Calu3 (cell line): ENCODE measurements around the gene RASSF4. TPM values are rescaled to one million over a fixed set of nuclear protein-coding genes. Genes with fewer than 3 reads are reported as not detected.

Experiments
- BruUV-seq: library from RNA; stranded (reverse); fragments of 400-500 nt; replicated peaks from 2 replicates; lab custom pipeline; 2021; lab: Mats Ljungman, UMichigan
- CTCF ChIA-PET: fragments of 300-600 bp; sonication (Branson Sonifier 250); formaldehyde crosslinking; loops from one replicate; lab custom pipeline; 2022; ENCODE audit warnings: antibody characterized with exemption; lab: Charles Lee
- DNase-seq: peaks from one replicate; pipeline ENCODE4 v3.0.0; 2022
- H3K27ac Mint-ChIP-seq: one replicate; pipeline ENCODE4 v1.8.0; 2022; ENCODE audit warnings: mixed read lengths; ENCODE audit not compliant: unreplicated experiment
- H3K27me3 Mint-ChIP-seq: one replicate; pipeline ENCODE4 v1.8.0; 2022; ENCODE audit warnings: mixed read lengths; ENCODE audit not compliant: unreplicated experiment
- H3K36me3 Mint-ChIP-seq: one replicate; pipeline ENCODE4 v1.8.0; 2022; ENCODE audit warnings: mild to moderate bottlenecking, moderate library complexity, mixed read lengths; ENCODE audit not compliant: insufficient read depth, unreplicated experiment
- H3K4me1 Mint-ChIP-seq: one replicate; pipeline ENCODE4 v1.8.0; 2022; ENCODE audit warnings: mild to moderate bottlenecking, low read depth, mixed read lengths; ENCODE audit not compliant: unreplicated experiment
- H3K4me3 Mint-ChIP-seq: one replicate; pipeline ENCODE4 v1.8.0; 2022; ENCODE audit warnings: mild to moderate bottlenecking, low read depth, moderate library complexity, mixed read lengths; ENCODE audit not compliant: unreplicated experiment
- H3K9me3 Mint-ChIP-seq: one replicate; pipeline ENCODE4 v1.8.0; 2022; ENCODE audit warnings: low read depth, mixed read lengths; ENCODE audit not compliant: unreplicated experiment
- intact Hi-C: fragments of 100-400 bp; cut with micrococcal nuclease; formaldehyde crosslinking; loops from one replicate; pipeline ENCODE4 v1.10.0; 2022; ENCODE audit not compliant: unreplicated experiment
- total RNA-seq: library from RNA; stranded (reverse); gene quantifications from 2 replicates; pipeline ENCODE4 v1.2.3, GENCODE V29; 2022
- TF ChIP-seq, protein P1 (sequence below): fragments of 200-600 bp; IDR thresholded peaks from one replicate; pipeline ENCODE4 v1.8.0; 2022; ENCODE audit warnings: antibody characterized with exemption; ENCODE audit not compliant: unreplicated experiment

The RASSF4 gene
- total RNA-seq, 1 experiment from 2014 or later, result 2.2 TPM

DNA sequence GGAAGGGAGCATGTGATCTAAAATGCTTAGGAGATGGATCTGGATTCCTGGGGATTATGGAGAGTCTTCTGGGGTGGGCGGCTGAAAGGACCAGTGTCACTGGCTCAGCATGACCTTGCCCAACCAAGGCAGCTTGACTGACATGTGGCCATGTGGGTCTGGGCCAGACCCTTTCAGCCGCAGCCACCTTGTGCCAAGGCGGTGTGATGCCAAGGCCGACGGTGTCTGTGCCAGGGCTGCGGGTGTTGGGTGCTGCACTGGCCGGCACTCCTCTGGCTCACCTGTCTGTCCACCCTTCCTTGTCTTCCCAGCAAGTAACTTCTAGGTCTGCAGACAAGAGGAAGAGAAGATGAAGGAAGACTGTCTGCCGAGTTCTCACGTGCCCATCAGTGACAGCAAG lies 10.3 kb downstream of the RASSF4 start:
- TF ChIP-seq, protein P1, sequence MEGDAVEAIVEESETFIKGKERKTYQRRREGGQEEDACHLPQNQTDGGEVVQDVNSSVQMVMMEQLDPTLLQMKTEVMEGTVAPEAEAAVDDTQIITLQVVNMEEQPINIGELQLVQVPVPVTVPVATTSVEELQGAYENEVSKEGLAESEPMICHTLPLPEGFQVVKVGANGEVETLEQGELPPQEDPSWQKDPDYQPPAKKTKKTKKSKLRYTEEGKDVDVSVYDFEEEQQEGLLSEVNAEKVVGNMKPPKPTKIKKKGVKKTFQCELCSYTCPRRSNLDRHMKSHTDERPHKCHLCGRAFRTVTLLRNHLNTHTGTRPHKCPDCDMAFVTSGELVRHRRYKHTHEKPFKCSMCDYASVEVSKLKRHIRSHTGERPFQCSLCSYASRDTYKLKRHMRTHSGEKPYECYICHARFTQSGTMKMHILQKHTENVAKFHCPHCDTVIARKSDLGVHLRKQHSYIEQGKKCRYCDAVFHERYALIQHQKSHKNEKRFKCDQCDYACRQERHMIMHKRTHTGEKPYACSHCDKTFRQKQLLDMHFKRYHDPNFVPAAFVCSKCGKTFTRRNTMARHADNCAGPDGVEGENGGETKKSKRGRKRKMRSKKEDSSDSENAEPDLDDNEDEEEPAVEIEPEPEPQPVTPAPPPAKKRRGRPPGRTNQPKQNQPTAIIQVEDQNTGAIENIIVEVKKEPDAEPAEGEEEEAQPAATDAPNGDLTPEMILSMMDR, result no peak
- no peaks in the 10 kb centered on the region for H3K36me3 Mint-ChIP-seq
- H3K27me3 Mint-ChIP-seq, result no peaks in the 10 kb centered on the region
- no peak for DNase-seq
- intact Hi-C loops, result no loop called here
- no TSS peak for BruUV-seq
- no peak overlapping the region for H3K4me3 Mint-ChIP-seq
- H3K9me3 Mint-ChIP-seq, result no peaks in the 10 kb centered on the region
- no peak overlapping the region for H3K27ac Mint-ChIP-seq
- CTCF ChIA-PET, result no interaction called here
- H3K4me1 Mint-ChIP-seq, result peaks cover 18% of the 10 kb centered on the region

DNA sequence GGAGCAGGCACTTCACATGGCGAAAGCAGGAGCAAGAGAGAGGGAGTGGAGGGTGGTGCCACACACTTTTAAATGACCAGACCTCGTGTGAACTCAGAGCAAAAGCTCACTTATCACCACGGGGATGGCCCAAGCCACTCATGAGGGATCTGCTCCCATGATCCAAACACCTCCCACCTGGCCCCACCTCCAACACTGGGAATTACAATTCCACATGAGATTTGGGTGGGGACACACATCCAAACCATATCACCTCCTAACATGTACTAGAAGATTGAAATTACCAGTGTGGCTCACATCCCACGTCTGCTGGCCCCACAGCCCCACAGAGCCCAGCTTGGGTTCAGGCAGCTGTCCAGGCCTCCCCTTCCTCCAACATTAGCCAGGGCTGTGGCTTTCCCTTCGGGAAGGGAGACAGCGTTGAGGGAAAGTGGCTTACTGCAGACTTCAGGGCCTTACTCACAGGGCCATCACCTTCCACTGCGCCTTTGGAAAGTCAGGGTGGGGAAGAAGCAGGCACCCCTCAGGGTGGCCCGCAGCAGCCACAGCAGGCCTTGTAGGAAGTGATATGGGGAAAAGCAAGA lies 11.3 kb downstream of the RASSF4 start:
- DNase-seq, result no peak
- H3K4me3 Mint-ChIP-seq, result no peak overlapping the region
- no peaks in the 10 kb centered on the region for H3K36me3 Mint-ChIP-seq
- no TSS peak for BruUV-seq
- TF ChIP-seq, protein P1, result no peak
- H3K27ac Mint-ChIP-seq, result no peak overlapping the region
- no peaks in the 10 kb centered on the region for H3K9me3 Mint-ChIP-seq
- no peaks in the 10 kb centered on the region for H3K27me3 Mint-ChIP-seq
- intact Hi-C loops, result no loop called here
- H3K4me1 Mint-ChIP-seq, result peaks cover 10% of the 10 kb centered on the region
- CTCF ChIA-PET, result no interaction called here

DNA sequence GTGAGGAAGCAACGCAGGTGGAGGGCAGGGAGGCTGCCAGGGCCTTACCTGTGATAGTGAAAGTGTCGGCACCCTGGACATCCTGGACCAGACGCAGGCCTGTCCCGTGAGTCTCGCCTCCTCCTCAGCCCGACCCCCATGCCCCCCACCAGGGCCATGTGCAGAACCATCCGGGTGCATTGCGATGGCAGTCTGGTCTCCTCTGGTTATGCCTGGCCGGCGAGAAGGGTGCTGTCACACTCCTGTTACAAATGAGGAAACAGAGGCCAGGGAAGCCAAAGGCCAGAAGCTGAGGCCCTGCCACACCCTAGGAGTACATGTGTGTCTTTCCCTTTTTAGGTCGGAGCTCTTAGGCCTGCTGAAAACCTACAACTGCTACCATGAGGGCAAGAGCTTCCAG lies 11.8 kb downstream of the RASSF4 start:
- Mint-ChIP-seq H3K27me3 (no peaks in the 10 kb centered on the region), H3K4me3 (no peak overlapping the region), H3K4me1 (peaks cover 10% of the 10 kb centered on the region), H3K36me3 (no peaks in the 10 kb centered on the region), H3K9me3 (no peaks in the 10 kb centered on the region), H3K27ac (no peak overlapping the region)
- CTCF ChIA-PET, result no interaction called here
- intact Hi-C loops, result no loop called here
- DNase-seq, result no peak
- TF ChIP-seq, protein P1, result no peak
- no TSS peak for BruUV-seq

DNA sequence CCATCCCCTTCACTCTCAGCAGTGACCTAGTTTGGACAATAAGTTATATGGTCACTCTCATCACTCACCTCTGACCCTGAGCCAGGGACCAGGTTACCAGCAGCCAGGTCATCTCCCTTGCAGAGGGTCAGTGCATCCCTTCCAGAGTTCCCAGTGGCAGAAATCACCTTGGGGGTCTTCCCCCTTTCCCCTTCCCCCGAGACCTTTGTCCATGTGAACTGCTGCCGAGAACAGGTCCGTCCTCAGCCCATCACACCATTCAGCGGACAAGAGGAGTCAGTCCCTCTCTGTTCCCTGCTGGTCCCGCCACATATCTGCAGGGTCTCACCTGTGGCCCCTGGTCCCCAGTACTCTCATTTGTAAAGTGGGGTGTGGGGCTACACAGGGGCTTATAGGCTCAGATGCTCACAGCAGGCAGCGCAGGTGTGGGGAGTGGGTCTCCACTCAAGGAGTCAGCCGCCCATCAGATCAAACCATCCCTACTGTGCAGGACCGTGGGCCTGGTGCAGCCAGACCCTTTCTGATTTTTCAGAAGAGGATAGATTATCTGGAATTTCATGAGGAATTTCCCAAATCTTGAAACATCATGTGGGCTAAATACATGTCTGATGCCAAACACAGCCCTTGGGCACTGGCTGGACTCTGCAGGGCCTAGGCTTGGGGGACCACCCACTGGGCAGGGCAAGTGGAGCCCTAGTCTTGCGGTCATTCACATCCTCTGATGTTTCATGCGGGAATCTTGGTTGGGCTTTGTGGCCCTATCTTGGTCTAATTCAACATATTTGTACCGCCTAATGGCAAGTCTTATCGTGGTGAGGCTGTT lies 12.5 kb downstream of the RASSF4 start:
- H3K36me3 Mint-ChIP-seq, result no peaks in the 10 kb centered on the region
- no TSS peak for BruUV-seq
- H3K27me3 Mint-ChIP-seq, result no peaks in the 10 kb centered on the region
- TF ChIP-seq, protein P1, result no peak
- H3K27ac Mint-ChIP-seq, result no peak overlapping the region
- H3K4me1 Mint-ChIP-seq, result peaks cover 15% of the 10 kb centered on the region
- intact Hi-C loops, result no loop called here
- H3K9me3 Mint-ChIP-seq, result no peaks in the 10 kb centered on the region
- no peak for DNase-seq
- CTCF ChIA-PET, result interaction anchor here (0.6 kb wide), 1 partner anchor 268 kb away, joined by 4 read pairs; no protein-coding TSS in a partner anchor
- no peak overlapping the region for H3K4me3 Mint-ChIP-seq
